ENCODE results near the gene SCNN1A.

SCNN1A gene

GRCh38 chr12:6310771-6311610 lies 64.4 kb downstream of the SCNN1A start:
- no peak for DNase-seq (ENCODE audit: low spot score)

GRCh38 chr12:6307529-6307928 lies 67.8 kb downstream of the SCNN1A start:
- no peak for TF ChIP-seq CTCF (IDR thresholded peaks at IDR 0.05; ENCODE audit: extremely low read depth, missing control alignments)
- DNase-seq (ENCODE audit: low spot score): peak; percentile 5

More at GRCh38 chr12:6310771-6311610, 64.4 kb downstream of the SCNN1A start:
- TF ChIP-seq CTCF (IDR thresholded peaks at IDR 0.05; ENCODE audit: extremely low read depth, missing control alignments): no peak

- DNase-seq (ENCODE audit: low spot score): no peak
- no peak for TF ChIP-seq CTCF (IDR thresholded peaks at IDR 0.05; ENCODE audit: extremely low read depth, missing control alignments)
Measured at GRCh38 chr12:6306599-6307220, 68.7 kb downstream of the SCNN1A start.

- no peak for TF ChIP-seq CTCF (IDR thresholded peaks at IDR 0.05; ENCODE audit: extremely low read depth, missing control alignments)
- peak; percentile 2 for DNase-seq (ENCODE audit: low spot score)
Measured at GRCh38 chr12:6306151-6306550, 69.2 kb downstream of the SCNN1A start.

GRCh38 chr12:6303071-6303470 lies 72.3 kb downstream of the SCNN1A start:
- TF ChIP-seq CTCF (IDR thresholded peaks at IDR 0.05; ENCODE audit: extremely low read depth, missing control alignments): no peak

GRCh38 chr12:6302621-6303020 lies 72.7 kb downstream of the SCNN1A start:
- DNase-seq (ENCODE audit: low spot score): peak; percentile 3
- TF ChIP-seq CTCF (IDR thresholded peaks at IDR 0.05; ENCODE audit: extremely low read depth, missing control alignments): no peak

More at GRCh38 chr12:6303071-6303470, 72.3 kb downstream of the SCNN1A start:
- peak; percentile 1 for DNase-seq (ENCODE audit: low spot score)

- no peak for DNase-seq (ENCODE audit: low spot score)
- no peak for TF ChIP-seq CTCF (IDR thresholded peaks at IDR 0.05; ENCODE audit: extremely low read depth, missing control alignments)
Measured at GRCh38 chr12:6301721-6302120, 73.6 kb downstream of the SCNN1A start.

Data from GM20000 (cell line).